Esophagus squamous epithelium (tissue), 4 donors: ENCODE data around the gene ASGR1.

Source experiments
- POLR2A ChIP-seq, 4 donors: fragments of 450-650 bp; IDR thresholded peaks; one replicate each; pipeline ENCODE4 v1.6.1; 2017; ENCODE audit warnings: antibody characterized with exemption in 4 of 4, mild to moderate bottlenecking in 4 of 4, moderate library complexity in 3 of 4
- TF ChIP-seq, protein P1 (sequence below), 6 experiments: fragments of 450-650 bp in 4 of 6; fragments of 200-600 bp in 2 of 6; sonication (generic) in 2 of 6; IDR thresholded peaks; one replicate each; pipeline ENCODE4 v1.5.1; 2016 to 2019; ENCODE audit warnings: antibody characterized with exemption in 6 of 6, mild to moderate bottlenecking in 4 of 6, moderate library complexity in 4 of 6

DNA sequence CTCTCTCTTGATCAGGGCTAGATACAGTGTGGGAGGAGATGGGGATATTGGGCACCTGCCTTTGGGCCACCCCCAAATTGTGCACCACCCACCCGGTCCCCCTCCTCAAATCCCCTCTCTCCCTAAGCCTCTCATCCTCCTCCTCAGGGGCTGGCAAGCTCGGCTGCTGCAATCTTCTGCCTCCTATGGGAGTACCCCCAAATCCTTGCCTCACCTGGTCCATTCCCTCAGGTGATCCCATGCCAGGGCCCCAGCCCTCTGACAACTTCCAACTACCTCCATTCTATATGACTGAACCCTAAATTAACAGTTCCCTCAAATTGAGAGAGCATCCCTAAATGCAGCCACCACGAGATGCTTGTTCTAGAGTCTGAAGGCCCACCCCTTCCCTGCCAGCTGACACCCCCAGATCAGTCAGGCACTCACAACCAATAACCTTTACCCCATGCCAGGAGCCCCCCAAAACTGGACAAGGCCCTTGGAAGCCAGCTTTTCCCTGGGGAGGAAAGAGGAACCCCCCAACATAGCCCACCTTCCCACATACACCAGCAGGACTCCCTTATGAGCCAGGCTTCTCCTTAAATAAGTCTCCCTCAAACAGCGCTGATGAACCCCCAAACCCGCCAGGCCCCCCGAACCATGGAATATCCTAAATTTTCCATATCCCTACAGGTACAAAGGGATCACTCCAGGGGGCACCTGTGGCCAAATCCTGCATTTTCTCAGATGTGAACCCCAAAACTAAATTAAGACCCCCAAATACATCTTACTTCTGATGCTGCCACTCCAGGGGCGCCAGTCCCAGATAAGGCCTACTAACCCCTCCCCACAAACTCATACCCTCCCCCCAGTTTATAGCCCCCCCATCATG, 37.3 kb upstream of the ASGR1 start:
- TF ChIP-seq, protein P1, sequence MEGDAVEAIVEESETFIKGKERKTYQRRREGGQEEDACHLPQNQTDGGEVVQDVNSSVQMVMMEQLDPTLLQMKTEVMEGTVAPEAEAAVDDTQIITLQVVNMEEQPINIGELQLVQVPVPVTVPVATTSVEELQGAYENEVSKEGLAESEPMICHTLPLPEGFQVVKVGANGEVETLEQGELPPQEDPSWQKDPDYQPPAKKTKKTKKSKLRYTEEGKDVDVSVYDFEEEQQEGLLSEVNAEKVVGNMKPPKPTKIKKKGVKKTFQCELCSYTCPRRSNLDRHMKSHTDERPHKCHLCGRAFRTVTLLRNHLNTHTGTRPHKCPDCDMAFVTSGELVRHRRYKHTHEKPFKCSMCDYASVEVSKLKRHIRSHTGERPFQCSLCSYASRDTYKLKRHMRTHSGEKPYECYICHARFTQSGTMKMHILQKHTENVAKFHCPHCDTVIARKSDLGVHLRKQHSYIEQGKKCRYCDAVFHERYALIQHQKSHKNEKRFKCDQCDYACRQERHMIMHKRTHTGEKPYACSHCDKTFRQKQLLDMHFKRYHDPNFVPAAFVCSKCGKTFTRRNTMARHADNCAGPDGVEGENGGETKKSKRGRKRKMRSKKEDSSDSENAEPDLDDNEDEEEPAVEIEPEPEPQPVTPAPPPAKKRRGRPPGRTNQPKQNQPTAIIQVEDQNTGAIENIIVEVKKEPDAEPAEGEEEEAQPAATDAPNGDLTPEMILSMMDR (IDR thresholded peaks at IDR 0.05) = no peak
- TF ChIP-seq POLR2A (IDR thresholded peaks at IDR 0.05) = no peak
